ENCODE data around the gene ZNF410.
"Not testable (repeated sequence)": the region's sequence is repeated elsewhere in the genome, so short reads cannot be mapped to it uniquely, and the experiment has no call there.

ZNF410 gene, protein sequence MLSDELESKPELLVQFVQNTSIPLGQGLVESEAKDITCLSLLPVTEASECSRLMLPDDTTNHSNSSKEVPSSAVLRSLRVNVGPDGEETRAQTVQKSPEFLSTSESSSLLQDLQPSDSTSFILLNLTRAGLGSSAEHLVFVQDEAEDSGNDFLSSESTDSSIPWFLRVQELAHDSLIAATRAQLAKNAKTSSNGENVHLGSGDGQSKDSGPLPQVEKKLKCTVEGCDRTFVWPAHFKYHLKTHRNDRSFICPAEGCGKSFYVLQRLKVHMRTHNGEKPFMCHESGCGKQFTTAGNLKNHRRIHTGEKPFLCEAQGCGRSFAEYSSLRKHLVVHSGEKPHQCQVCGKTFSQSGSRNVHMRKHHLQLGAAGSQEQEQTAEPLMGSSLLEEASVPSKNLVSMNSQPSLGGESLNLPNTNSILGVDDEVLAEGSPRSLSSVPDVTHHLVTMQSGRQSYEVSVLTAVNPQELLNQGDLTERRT

DNA sequence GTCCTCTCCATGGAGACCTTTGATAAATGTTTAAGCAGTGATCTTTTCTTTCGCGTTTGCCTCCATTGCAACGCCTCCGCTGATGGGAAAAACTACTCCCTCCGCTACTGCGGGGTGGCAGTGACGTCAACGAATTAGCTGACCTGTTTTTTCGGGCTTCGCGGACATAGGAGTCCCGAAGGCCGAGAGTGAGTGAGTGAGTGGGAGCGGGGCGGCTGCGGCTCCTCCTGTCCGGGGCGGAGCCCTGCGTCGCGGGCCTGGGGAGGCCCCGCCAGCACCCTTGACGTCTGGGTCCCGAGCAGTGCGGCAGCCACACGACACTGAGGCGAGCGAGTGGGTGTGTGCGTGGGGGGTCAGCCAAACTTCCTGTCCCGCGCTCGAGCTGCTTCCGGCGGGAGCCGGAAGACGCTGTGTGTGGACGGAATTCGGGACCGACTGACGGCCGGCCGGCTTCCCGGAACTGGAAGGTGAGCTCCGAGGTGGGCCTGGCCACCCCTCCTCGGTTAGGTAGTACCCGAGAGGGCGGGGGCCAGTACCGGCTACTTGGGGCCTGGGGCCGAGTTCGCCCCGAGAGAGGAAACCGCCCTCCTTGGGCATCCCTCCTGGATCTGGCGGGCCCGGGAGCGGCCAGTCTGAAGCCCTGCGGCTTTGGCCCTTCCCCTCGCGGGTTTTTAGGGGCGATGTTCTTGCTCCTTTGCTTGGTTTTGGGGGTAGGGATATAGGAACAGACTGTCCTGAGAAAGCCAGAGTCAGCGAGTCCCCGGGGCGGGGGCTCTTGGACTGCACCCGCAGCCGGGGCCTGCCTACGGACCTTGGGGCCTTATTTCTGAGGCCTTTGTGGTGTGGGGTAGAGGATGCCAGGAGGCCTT lies at the start of gene ZNF410:
Gene ZNF410 (plus strand): TSS at position 411 of the 869 bp plus-strand sequence. CDS start 5,317 bp downstream, outside the sequence.
- DNase-seq, result peak; percentile 98

DNA sequence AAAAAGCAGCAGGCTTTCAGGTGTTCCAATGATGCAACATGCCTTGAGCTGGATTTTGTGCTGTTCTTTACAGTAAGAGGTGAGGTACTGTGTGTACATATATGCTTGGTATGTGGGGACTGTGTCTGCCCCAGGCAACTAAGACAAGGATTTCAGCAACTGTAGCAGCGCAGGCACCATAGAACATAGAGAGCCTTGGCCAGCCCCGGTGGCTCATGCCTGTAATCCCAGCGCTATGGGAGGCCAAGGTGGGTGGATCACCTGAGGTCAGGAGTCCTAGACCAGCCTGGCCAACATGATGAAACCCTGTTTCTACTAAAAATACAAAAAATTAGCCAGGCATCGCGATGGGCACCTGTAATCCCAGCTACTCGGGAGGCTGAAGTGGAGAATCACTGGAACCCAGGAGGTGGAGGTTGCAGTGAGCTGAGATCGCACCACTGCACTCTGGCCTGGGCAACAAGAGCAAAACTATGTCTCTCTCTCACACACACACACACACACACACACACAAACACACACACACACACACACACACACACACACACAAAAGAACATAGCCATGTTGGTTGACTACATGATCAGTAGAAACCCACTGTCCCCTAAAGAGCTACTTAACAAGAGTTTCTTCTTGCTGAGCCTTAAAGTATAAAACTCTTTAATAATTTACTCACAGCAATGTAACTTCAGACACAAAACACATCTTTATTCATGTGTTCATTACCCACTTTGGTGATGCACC lies 48.2 kb upstream of the ZNF410 start:
- not testable (repeated sequence) for DNase-seq

DNA sequence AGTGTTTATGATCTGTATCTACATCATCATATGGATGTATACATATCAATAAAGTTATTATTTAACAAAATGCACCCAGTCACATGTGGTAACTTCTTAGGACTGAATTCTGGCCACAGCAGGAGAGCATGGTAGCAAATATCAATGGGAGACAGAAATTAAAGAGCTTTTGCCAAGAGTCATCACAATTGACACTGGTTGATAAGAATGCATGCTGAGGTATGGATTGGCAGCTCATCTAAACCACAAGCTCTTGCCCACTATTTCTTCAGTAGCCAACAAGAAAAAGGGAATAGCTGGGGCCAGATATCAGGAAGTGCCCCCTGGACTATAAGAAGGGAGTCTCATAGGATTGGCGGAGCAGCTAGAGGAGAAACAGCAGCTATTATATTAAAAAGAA lies 44.5 kb upstream of the ZNF410 start:
- no peak for DNase-seq

DNA sequence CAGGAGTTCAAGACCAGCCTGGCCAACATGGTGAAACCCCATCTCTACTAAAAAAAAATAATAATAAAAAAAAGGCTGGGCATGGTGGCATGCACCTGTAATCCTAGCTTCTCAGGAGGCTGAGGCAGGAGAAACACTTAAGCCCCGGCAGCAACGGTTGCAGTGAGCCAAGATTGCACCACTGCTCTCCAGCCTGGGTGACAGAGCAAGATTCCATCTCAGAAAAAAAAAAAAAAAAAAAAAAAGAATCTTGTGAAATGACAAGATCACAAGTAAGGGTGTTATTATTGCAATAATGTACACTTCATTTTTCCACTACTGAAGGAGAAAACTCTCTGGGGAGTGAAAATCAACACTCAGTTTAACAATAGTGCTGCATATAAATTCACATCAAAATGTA lies 43.8 kb upstream of the ZNF410 start:
- no peak for DNase-seq

DNA sequence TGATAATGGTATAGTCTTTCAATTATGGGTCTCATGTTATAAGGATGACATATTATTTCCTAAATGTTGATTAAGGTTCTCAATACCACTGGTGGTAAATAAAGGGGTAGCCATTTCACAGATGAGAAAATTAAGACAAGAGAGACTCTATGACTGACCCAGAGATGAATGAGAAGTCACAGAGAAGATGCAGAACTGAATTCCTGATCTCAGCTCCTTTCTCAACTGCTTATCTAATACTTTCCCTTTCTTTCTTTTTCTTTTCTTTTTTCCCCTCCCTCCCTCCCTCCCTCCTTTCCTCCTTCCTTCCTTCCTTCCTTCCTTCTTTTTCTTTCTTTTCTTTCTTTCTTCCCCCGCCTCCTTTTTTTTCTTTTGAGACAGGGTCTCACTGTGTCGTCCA lies 43.4 kb upstream of the ZNF410 start:
- no peak for DNase-seq

DNA sequence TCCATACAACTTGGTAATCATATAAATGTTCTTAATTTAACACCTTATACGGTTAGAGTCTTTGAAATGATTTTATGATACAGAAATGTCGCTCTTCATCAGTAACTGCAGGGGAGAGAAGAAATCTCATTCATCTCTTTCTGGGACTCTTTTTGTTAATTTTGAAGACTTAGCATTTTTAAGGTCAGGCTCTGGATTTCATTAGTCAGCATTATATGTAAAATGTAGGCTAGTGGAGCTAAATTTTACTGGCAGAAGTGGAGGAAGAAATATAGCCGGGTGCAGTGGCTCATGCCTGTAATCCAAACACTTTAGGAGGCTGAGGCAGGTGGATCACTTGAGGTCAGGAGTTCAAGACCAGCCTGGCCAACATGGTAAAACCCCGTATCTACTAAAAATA lies 39.7 kb upstream of the ZNF410 start:
- no peak for DNase-seq

DNA sequence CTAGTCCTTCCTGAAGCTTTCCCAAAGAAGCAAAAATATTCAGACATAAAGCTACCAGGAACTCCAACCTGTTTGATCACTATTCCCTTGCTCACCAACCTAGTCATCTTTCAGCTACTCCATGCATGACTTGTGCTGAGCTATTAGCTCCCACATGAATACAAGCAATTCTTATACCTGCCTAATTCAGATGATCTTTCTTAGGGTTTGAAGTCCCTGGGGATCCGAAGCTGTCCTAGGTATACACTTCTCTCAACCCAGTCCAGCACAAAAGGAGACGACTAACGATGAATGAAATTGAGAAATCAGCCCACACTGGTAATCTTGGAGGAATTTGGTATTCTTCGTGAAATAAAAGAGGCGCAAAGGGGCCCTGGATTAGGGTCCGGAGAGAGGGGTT lies 35.7 kb upstream of the ZNF410 start:
- peak; percentile 38 for DNase-seq

DNA sequence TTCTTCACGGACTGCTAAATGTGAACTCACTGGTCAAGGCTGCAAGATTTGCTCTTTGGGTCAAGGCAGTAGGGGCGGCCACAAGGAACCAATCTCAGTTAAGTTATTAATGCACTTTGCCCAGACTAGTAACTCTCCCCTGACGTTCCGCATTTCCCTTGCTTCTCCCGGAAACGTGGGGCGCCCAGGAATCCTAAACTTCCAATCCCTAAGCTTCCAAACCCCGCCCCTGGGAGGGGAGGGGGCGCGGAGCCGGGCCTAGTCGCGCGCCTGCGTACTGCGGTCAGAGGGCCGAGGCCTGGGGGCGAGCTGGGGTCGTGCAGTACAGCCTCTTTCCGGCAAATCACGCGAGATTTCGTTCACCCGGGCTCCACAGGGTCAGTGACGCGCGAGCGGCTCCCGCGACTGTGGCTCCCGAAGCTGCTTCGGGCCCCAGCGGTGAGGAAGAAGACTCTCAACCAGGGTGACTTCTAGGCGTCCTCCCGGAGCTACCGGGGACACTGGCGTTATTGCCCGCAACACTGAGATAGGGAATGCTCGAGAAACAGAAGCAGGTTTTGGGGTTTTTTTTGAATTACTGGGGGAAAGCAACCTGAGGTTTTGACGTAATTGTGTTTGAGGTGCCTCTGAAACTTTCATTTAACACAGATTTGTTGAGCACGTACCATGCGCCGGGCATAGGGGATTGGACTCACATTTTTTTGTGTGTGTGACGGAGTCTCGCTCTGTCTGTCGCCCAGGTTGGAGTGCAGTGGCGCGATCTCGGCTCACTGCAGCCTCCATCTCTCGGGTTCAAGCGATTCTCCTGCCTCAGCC lies 34.9 kb upstream of the ZNF410 start, which contains the start of gene PTGR2:
Gene PTGR2 (plus strand): TSS at position 265 of the 816 bp plus-strand sequence. CDS start 7,032 bp downstream, outside the sequence.
- peak; percentile 99 for DNase-seq

DNA sequence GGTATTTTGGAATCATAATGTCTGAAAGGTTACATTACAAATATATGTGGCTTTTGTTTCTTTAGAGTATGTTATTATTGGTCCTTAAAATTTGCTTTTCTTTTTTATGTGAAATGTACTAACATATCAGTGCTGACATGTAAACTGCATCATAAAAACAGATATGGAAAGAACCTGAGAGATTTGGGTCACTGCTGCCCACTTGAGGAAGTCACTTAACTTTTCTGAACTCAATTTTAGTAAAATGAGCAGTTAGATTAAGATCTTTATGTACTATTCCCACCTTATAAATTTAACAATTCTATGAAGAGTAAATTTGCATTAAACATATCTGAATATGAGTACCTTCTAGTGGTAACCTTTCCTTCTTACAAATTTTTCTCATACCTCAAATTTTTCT lies 27.5 kb upstream of the ZNF410 start:
- DNase-seq, result no peak

DNA sequence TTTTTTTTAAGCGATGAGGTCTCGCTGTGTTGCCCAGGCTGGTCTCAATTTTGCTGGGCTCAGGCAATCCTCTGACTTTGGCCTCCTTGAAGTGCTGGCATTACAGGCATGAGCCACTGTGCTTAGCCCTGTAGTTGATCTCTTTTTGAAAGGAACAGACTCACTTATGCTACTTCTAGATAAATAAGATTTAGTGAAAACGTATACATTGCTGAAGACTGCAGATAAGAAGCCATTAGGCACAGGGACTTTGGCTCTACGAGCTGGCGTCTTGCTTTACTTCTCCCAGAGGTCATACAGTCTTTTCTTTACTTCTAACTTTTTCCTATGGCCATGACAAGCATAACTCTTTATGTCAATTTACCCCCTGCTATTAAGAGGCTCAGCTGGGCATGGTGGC lies 25.6 kb upstream of the ZNF410 start:
- DNase-seq, result no peak

DNA sequence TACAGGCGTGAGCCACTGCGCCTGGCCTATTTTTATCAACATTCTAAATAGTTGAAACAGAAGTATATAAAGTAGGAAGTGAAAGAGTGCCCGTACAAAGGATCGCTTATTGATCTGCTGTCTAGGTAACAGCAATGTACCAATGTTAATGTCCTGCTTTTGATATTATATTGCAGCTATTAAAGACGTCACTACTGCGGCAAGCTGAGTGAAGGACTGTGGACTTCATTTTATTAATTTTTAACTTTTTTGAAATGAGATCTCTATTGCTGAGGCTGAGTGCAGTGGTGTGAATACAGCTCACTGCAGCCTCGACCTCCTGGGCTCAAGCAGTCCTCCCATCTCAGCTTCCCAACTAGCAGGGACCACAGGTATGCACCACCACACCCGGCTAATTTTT lies 24.2 kb upstream of the ZNF410 start:
- DNase-seq, result no peak

DNA sequence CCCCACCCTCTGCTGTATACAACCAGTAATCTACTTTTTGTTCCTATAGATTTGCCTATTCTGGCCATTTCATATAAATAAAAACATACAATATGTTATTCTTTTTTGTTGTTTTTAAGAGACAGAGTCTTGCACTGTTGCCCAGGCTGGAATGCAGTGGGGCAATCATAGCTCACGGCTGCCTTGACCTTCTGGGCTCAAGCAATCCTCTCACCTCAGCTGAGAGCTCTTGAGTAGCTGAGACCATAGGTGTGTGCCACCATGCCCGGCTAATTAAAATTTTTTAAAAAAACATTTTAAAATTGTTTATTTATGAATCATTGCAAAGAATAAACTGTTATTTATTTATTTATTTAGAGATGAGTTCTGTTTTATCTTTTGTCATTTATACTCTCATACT lies 23.4 kb upstream of the ZNF410 start:
- no peak for DNase-seq

DNA sequence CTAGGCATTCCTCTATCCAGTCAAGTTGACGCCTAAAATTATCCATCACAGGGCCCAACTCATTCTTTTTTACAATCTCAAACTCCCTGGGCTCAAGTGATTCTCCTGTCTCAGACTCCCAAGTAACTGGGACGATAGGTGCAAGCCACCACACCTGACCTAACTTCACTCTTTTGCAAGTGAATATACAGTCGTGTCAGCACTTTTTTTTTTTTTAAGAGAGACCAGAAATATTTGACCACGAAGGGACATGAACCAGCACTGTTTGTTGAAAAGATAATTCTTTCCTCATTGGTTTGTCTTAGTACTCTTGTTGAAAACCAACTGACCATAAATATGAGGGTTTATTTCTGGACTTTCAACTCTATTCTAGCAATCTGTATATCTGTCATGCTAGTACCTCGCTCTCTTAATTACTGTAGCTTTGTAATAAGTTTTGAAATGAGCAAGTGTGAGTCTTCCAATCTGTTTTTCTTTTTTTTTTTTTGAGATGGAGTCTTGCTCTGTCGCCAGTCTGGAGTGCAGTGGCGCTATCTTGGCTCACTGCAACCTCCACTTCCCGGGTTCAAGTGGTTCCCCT lies 21.0 kb upstream of the ZNF410 start:
- DNase-seq, result no peak

DNA sequence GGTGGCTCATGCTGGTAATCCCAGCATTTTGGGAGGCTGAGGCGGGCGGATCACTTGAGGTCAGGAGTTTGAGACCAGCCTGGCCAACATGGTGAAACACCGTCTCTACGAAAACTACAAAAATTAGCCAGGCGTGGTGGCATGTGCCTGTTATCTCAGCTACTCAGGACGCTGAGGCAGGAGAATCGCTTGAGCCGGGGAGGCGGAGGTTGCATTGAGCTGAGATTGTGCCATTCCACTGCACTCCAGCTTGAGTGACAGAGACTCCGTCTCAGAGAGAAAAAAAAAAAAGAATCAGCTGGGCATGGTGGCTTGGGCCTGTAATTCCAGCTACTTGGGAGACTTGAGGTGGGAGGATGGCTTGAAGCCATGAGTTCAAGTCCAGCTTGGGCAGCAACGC lies 16.9 kb upstream of the ZNF410 start:
- DNase-seq, result not testable (repeated sequence)

DNA sequence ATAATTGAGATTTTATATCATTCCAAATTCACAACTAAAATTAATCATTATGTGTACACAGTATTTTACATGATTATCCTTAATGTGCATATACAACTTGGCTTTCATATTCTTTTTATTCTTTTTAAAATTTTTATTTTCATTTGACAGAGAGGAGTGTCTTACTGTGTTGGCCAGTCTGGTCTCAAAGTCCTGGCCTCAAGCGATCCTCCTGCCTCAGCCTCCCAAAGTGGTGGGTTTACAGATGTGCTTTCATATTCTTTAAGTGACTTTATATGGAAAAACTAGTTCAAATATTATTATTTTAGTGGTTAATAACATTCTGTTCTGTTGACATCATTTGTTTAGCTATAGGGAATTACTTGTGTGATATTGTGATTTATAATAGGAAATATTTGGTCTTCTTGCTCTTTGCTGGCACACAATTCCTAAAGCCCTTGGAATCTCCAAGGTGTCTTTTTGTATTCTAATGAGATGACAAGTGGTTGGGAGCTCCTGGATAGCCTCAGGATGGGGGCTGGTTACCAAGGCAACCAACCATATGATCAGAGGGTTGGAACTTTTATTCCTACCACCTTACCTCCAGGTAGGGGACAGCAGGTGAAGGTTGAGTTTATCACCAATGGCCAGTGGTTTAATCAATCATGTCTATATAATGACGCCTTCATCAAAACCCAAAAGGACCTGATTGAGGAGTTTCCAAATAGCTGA lies 16.0 kb upstream of the ZNF410 start:
- no peak for DNase-seq

DNA sequence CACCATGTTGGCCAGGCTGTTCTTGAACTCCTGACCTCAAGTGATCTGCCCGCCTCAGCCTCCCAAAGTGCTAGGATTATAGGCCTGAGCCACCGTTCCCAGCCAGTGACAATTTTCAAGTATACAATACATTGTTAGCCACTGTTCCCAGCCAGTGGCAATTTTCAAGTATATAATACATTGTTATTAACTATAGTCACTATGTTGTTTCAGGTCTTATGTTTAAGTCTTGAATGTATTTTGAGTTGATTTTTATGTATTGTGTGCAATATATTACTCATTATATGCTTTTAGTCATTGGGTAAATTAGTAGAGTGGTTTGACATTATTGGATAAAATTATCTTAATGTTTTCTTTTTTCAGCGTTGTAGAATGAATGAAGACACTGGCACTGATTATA lies 13.0 kb upstream of the ZNF410 start:
- no peak for DNase-seq

DNA sequence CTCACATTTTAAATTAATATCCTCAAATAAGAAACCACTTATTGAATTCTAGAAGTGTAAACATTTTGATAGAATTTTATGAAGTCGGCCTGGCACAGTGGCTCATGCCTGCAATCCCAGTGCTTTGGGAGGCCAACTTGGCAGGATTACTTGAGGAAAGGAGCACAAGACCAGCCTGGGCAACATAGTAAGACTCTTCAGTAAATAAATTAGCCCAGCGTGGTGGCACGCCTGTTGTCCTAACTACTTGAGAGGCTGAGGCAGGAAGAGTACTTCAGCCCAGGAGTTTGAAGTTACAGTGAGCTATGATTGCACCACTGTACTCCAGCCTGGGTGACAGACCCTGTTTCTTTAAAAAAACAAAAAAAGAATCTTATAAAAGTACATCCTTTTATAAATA lies 8.9 kb upstream of the ZNF410 start:
- DNase-seq, result no peak

DNA sequence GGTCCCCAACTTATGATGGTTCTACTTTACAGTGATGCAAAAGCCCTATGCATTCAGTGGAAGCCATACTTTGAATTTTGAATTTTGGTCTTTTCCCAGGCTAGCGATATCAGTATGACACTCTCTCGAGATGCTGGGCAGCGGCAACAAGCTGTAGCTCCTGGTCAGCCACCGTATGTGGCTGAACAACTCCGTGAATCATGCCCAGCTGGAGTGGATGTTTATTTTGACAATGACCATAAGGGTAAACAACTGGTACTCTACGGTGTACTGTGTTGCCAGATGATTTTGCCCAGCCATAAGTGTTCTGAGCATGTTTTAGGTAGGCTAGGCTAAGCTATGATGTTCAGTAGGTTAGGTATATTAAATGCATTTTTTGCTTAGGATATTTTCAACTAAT lies 8.2 kb upstream of the ZNF410 start:
- no peak for DNase-seq

DNA sequence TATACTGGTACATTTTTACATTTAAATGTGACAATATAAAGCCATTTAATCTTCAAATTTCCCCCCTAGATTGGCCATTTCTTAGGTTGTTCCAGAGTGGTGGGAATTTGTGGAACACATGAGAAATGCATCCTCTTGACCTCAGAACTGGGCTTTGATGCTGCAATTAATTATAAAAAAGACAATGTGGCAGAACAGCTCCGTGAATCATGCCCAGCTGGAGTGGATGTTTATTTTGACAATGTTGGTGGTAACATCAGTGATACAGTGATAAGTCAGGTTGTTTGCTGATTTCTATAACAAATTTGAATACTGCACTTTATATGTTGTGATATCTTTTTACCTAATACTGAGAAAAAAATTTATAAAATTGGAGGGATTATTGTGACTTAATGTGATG lies 7.6 kb upstream of the ZNF410 start:
- DNase-seq, result no peak

DNA sequence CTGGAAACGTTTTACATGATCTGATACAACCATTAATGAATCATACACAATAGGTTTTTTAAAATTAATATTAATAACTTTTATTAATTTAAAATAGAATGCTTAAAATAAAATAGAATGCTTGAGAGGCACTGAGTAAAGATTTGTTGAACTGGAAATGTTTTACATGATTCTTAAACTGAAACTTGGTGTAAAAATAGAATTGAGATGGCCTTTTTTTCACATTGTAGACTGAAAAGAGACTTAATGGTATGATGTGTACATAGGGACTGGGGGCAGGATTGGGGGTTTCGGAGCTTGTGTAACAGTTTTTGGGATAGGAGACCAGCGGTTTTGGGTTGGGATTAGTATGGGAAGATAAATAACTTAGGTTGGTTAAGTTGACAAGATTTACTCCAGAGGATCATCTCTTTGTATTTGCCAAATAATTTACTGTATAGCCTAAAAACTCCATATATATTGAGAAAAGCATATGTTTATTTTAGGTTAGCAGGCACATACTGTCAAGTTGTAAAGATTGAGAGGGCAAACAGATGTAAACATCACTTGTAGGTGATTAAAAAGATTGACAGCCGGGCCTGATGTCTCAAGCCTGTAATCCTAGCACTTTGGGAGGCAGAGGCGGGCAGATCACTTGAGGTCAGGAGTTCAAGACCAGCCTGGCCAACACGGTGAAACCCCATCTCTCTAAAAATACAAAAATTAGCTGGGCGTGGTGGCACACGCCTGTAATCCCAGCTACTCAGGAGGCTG lies 2.0 kb upstream of the ZNF410 start:
- DNase-seq, result no peak

DNA sequence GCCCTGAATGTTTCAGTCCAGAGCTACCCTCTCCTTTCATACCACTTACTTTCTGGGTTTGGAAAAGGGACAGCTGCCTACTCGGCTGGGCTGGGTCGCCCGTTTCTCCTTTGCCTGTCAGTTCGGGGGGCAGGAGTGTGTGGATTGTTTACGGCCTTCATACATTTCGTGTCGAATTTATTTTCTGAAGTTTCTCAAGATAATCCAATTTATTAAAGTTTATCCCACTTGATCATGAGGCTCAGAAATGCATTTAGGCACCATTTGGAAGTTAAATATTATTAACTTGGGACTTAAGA lies 608 bp downstream of the ZNF410 start:
- DNase-seq, result no peak
